Upper lobe of right lung (tissue), 1 donor: Measurements from ENCODE around the gene ARHGAP15. TPM values are rescaled to one million over a fixed set of nuclear protein-coding genes. Genes with fewer than 3 reads are reported as not detected.

ENCODE experiments used
- ATAC-seq: fragments of 200-7000 bp; cut with Tn5 transposase; one replicate; pipeline ENCODE4 v1.9.1; 2020; ENCODE audit warnings: mild to moderate bottlenecking, moderate library complexity
- DNase-seq: peaks from one replicate; pipeline ENCODE4 v3.0.0-alpha.2; 2020
- H3K27ac ChIP-seq: fragments of 200-600 bp; one replicate; pipeline ENCODE4 v1.8.0; 2022
- H3K27me3 ChIP-seq: fragments of 200-600 bp; one replicate; pipeline ENCODE4 v1.8.0; 2022; ENCODE audit warnings: mild to moderate bottlenecking
- H3K36me3 ChIP-seq: fragments of 200-600 bp; one replicate; pipeline ENCODE4 v1.8.0; 2022
- H3K4me1 ChIP-seq: fragments of 200-600 bp; one replicate; pipeline ENCODE4 v1.8.0; 2022
- H3K4me3 ChIP-seq: fragments of 200-600 bp; one replicate; pipeline ENCODE4 v1.8.0; 2022; ENCODE audit warnings: mild to moderate bottlenecking
- H3K9me3 ChIP-seq: fragments of 200-600 bp; one replicate; pipeline ENCODE4 v1.8.0; 2022
- CTCF ChIP-seq: fragments of 200-600 bp; IDR thresholded peaks from one replicate; pipeline ENCODE4 v1.8.0; 2022; ENCODE audit warnings: antibody characterized with exemption
- intact Hi-C: fragments of 100-400 bp; cut with DNase I; formaldehyde crosslinking; loops from one replicate; pipeline ENCODE4 v1.11.0; 2022
- total RNA-seq: library from RNA; stranded (reverse); fragmentation: NEBNext Ultra II Directional; extraction: Animal tissue kit (Norgen Biotek cat#: 25700); gene quantifications from one replicate; pipeline ENCODE4 v1.2.1, GENCODE V29; 2021
- donor health status: DM: no; HTN: yes; CAD: no; lungs with severe emphysema.

ARHGAP15 gene
- total RNA-seq, 1 donor from 2014 or later: 19.2 TPM

- H3K36me3 ChIP-seq: no peaks in the 10 kb centered on the region
- no peaks in the 10 kb centered on the region for H3K9me3 ChIP-seq
- no peak overlapping the region for H3K4me3 ChIP-seq
- intact Hi-C loops: no loop called here
- H3K4me1 ChIP-seq: no peaks in the 10 kb centered on the region
- no peak for ATAC-seq
- no peak for TF ChIP-seq CTCF
- no peaks in the 10 kb centered on the region for H3K27me3 ChIP-seq
- H3K27ac ChIP-seq: no peak overlapping the region
- no peak for DNase-seq
These were observed 9.1 kb downstream of the ARHGAP15 start for GRCh38 chr2:143138292-143138691.

- Histone ChIP-seq H3K4me1 (no peaks in the 10 kb centered on the region), H3K27me3 (no peaks in the 10 kb centered on the region), H3K4me3 (no peak overlapping the region), H3K9me3 (no peaks in the 10 kb centered on the region), H3K36me3 (no peaks in the 10 kb centered on the region), H3K27ac (no peak overlapping the region)
- intact Hi-C loops: no loop called here
- TF ChIP-seq CTCF: no peak
- DNase-seq: no peak
- ATAC-seq: no peak
These were observed 10.7 kb downstream of the ARHGAP15 start for GRCh38 chr2:143139835-143140393.

GRCh38 chr2:143140864-143141661 is 11.8 kb downstream of the ARHGAP15 start:
- Histone ChIP-seq H3K4me1 (peaks cover under 1% of the 10 kb centered on the region), H3K36me3 (no peaks in the 10 kb centered on the region), H3K9me3 (no peaks in the 10 kb centered on the region), H3K4me3 (no peak overlapping the region), H3K27me3 (no peaks in the 10 kb centered on the region), H3K27ac (no peak overlapping the region)
- no peak for TF ChIP-seq CTCF
- DNase-seq: no peak
- ATAC-seq: peak; percentile 81
- intact Hi-C loops: no loop called here

- no peak for TF ChIP-seq CTCF
- no peak for ATAC-seq
- DNase-seq: no peak
- H3K27me3 ChIP-seq: no peaks in the 10 kb centered on the region
- intact Hi-C loops: no loop called here
- peaks cover 3% of the 10 kb centered on the region for H3K4me1 ChIP-seq
- no peaks in the 10 kb centered on the region for H3K9me3 ChIP-seq
- H3K27ac ChIP-seq: no peak overlapping the region
- H3K4me3 ChIP-seq: no peak overlapping the region
- H3K36me3 ChIP-seq: no peaks in the 10 kb centered on the region
These were observed 13.4 kb downstream of the ARHGAP15 start for GRCh38 chr2:143142598-143142997.

- ATAC-seq (no peak), DNase-seq (no peak)
- Histone ChIP-seq H3K9me3 (no peaks in the 10 kb centered on the region), H3K36me3 (no peaks in the 10 kb centered on the region), H3K27ac (no peak overlapping the region), H3K27me3 (no peaks in the 10 kb centered on the region), H3K4me1 (peaks cover 3% of the 10 kb centered on the region), H3K4me3 (no peak overlapping the region)
- intact Hi-C loops: no loop called here
- TF ChIP-seq CTCF: no peak
These were observed 15.7 kb downstream of the ARHGAP15 start for GRCh38 chr2:143144813-143145455.
